Neural cell (in vitro differentiated cells): ENCODE results near the gene ZNF37A.

Source experiments
- CTCF ChIP-seq: fragments of 450-650 bp; IDR thresholded peaks from 2 replicates; pipeline ENCODE4 v1.5.1; 2014; ENCODE audit warnings: antibody characterized with exemption, mild to moderate bottlenecking, moderate library complexity; ENCODE audit not compliant: poor library complexity, severe bottlenecking
- EP300 ChIP-seq: fragments of 450-650 bp; conservative IDR thresholded peaks from 2 replicates; pipeline ENCODE4 v1.6.1; 2014; ENCODE audit warnings: antibody characterized with exemption, mild to moderate bottlenecking, moderate library complexity; ENCODE audit not compliant: poor library complexity, severe bottlenecking
- EZH2 ChIP-seq: fragments of 200-600, 300-800 bp; shearing (Covaris generic), sonication (generic); IDR thresholded peaks from 2 replicates; pipeline ENCODE4 v1.6.1; 2014; ENCODE audit warnings: antibody characterized with exemption, low read length, borderline replicate concordance, mild to moderate bottlenecking; ENCODE audit not compliant: insufficient read depth, poor library complexity, severe bottlenecking
- POLR2AphosphoS5 ChIP-seq: IDR thresholded peaks from 2 replicates; pipeline ENCODE4 v1.6.1; 2012
- RAD21 ChIP-seq: fragments of 450-650 bp; conservative IDR thresholded peaks from 2 replicates; pipeline ENCODE4 v1.6.1; 2014; ENCODE audit warnings: antibody characterized with exemption, mild to moderate bottlenecking, moderate library complexity
- REST ChIP-seq: IDR thresholded peaks from 2 replicates; pipeline ENCODE4 v1.6.1; 2012; ENCODE audit warnings: borderline replicate concordance

- TF ChIP-seq EP300, result no peak
- TF ChIP-seq CTCF, result no peak
- TF ChIP-seq RAD21, result no peak
- TF ChIP-seq POLR2AphosphoS5, result no peak
- TF ChIP-seq EZH2, result no peak
- no peak for TF ChIP-seq REST
Observed at GRCh38 chr10:38102880-38103279, 8.7 kb downstream of the ZNF37A start.
